GM18867 (cell line): ENCODE measurements around the gene FGD6.
"Not testable (repeated sequence)": the region's sequence is repeated elsewhere in the genome, so short reads cannot be mapped to it uniquely, and the experiment has no call there.

Experiments used
- ATAC-seq: cut with Tn5 transposase; IDR thresholded peaks from one replicate; pipeline ENCODE4 v1.9.1; 2021; ENCODE audit warnings: mild to moderate bottlenecking, moderate library complexity; ENCODE audit not compliant: unreplicated experiment

Gene FGD6

GRCh38 chr12:95235621-95236020 lies 18.4 kb upstream of the FGD6 start:
- not testable (repeated sequence) for ATAC-seq

DNA sequence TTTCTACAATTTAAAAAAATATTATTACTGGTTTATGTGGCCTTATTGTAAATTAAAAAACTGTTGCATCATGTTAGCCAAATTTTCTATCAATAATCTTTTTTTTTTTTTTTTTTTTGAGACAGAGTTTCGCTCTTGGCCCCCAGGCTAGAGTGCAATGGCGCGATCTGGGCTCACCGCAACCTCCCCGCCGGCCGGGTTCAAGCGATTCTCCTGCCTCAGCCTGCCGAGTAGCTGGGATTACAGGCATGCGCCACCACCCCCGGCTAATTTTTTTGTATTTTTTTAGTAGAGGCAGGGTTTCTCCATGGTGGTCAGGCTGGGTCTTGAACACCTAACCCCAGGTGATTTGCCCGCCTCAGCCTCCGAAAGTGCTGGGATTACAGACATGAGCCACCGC lies 16.9 kb upstream of the FGD6 start:
- ATAC-seq = not testable (repeated sequence)

DNA sequence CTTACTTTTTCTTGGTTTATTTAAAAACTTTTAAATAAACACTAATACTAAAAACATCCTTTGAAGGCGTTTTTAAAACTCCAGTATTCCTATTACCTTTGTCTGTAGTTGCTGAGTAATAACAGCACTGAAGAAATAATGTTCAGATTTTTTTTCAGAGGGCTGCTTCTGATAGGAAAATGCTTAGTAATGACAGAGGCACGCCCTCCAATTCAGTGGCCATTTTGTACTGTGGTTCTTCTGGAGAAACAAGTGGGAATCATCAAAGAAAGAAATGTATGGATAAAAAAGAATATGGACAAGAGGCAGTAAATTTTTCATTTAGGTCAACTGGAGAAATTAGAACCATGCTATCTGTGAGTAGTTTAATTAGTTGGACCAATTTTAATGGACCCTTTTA lies 13.9 kb upstream of the FGD6 start:
- no peak for ATAC-seq

DNA sequence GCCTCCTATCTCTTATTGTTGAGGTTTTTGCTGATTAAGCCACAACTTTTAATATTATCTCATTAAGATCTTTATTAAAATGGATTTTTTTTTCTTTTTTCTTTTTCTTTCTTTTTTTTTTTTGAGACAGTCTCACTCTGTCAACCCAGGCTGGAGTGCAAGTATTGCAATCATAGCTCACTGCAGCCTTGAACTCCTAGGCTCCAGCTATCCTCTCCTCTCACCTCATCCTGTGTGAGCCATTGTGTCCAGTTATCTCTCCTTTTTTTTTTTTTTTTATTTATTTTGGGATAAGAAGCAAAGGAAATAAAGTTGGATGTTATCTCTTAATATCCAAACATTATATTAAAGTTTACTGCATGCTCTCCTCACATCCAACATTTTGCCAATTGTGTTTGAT lies 13.0 kb upstream of the FGD6 start:
- no peak for ATAC-seq

- no peak for ATAC-seq
Measured at GRCh38 chr12:95229636-95230035, 12.4 kb upstream of the FGD6 start.

- ATAC-seq = no peak
Measured at GRCh38 chr12:95228617-95229016, 11.3 kb upstream of the FGD6 start.

DNA sequence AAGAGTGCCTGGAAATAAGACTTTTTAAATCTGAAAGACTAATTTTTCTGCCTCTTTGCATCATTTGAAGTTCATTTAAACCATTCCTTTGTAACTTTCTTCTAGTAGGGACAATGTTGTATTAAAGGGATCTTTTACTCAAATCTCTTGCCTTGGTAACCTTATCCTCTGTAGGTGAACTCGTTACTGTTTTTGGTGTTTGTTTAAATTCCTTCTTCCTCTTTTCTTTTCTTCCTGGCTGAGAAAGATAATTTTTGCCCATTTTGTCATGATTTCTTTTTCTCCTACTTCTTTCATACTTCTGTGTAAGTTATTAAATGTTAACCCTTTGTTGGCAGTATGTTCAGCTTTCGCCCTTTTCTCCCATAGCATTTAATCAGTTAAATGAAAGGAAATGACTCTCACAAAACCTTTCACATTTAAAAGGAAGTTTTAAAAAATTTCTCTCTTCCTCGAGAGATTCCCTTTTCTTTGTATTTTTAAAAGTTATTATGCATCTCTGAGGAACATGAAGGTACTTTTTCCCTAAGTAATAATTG lies 10.6 kb upstream of the FGD6 start:
- ATAC-seq = no peak

DNA sequence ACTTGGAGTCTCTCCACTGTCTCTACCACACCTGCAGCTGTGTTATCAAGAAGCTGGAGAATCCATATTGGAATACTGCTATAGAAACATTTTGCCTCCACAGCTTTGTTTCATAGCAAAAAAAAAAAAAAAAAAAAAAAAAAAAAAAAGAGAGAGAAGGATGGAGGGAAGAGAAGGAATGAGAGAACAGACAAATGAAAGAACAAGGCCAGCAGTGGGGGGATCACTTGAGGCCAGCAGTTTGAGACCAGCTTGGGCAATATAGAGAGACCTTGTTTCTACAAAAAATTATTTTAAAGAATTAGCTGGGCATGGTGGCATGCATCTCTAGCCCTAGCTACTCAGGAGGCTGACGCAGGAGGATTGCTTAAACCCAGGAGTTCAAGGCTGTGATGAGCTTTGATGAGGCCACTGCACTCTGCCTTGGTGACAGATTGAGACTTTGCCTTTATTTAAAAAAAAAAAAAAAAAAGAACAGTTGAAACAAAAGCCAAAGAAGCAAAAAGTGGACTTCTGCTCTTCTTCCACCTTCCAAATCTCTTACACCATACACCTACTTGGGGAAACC lies 8.5 kb upstream of the FGD6 start:
- no peak for ATAC-seq

- no peak for ATAC-seq
Measured at GRCh38 chr12:95224202-95225170, 7.2 kb upstream of the FGD6 start.

DNA sequence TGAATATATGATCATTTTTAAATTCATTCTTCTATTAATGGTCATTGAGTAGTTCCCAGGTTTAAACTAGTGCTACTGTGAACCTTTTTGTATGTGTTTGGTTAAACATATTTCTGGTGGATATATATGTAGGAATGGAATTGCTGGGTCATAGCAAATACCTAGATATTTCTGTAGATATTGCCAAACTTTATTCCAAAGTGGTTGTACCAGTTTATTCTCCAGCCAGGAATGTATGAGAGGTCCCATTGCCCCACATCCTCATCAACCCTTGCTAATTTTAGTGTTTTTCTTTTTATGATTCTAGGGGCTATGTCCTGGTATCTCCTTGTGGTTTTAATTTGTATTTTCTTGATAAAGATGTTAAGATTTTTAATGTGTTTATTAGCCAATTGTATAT lies 3.5 kb upstream of the FGD6 start:
- no peak for ATAC-seq

DNA sequence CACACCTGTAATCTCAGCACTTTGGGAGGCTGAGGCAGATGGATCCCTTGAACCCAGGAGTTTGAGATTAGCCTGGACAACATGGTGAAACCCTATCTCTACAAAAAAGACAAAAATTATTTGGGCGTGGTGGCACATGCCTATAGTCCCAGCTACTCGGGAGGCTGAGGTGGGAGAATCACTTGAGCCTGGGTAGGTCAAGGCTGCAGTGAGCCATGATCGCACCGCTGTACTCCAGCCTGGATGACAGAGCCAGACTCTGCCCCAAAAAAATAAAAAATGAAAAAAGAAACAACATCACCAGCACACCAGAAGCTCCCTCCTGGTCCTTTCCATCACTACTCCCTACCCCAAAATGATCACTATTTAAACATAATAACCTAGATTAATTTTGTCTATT lies 2.9 kb upstream of the FGD6 start:
- no peak for ATAC-seq

DNA sequence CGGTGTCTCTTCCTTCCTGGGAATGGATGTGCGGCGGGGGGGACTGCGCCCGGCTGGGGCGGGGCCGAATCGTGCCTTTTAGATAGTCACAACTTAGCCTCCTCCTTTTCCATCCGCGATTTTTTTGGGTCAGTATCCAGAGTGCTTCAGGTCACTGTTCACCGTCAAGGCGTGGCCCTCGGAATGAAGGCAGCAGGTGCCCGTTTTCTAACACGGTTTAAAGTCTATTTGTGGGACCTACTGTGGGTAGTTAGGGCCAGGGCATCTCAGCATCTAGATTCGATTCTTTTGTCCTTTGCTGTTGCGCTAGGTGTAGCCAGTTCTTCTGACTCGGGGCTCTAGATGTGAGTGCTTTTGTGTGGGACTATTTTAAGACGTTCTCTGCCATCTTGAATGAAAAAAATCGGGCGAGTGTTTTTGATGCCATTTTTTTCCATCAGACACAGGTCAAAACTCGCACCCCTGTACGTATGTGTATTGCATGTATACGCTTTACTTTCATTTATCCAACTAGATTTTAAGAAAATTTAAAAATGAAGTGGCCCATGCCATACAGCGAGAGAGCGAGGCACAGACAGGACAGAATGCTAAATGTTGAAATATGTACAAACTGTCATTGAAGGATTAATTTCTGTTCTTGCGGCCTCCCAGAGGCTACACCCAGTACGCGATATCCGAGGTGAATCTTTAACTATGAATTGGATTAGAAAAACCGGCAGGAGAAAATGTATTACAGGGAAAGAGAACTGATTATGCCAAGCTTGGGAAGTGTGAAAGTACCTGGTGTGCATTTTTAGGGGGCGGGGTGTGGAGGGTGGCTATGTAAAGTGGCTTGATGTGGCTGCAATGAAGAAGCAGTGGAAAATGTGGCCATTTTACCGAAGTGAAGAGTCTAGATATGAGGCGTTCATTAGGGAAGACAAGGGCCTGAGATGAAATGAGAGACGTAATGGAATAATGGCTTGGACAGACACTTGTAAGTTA lies 1.2 kb upstream of the FGD6 start:
- ATAC-seq = peak; percentile 11

- peak; percentile 29 for ATAC-seq
Measured at GRCh38 chr12:95216711-95217376, 423 bp downstream of the FGD6 start.

DNA sequence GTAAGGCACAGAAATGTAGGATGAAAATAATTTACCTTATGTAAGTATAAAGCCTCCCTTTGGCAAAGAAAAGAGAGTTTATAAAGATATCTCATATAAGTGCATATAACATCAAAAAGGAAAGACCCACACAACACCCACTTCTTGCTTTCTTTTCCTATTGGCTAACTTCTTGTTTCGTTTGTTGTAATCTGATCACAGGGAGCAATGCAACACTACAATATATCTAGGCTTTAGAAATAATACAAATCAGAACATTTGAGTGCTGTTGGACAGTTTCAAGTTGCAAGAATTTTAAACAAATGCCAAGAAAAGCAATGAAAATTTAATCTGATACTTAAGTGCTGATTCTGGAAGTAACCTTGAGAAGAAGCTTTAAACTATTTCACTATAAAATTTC lies 1.3 kb downstream of the FGD6 start:
- ATAC-seq = no peak

DNA sequence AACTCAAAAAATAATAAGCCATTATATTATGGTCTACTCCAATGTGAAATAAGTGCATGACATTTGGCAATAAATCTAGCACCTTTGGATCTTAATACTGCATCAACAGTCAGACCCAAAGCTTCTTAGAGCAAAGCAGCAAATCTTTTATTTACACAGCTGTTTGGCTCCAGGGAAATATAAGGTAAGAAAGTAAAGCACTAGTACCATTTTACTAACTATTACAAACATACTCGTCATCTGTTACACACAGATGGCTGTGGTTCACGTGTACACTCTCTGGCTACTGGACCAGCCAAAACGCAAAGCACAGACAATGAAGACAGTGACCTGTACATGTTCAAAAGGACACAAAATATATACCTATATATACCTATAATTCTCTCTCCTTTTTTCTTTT lies 2.8 kb downstream of the FGD6 start:
- no peak for ATAC-seq

- no peak for ATAC-seq
Measured at GRCh38 chr12:95213928-95214327, 3.3 kb downstream of the FGD6 start.

DNA sequence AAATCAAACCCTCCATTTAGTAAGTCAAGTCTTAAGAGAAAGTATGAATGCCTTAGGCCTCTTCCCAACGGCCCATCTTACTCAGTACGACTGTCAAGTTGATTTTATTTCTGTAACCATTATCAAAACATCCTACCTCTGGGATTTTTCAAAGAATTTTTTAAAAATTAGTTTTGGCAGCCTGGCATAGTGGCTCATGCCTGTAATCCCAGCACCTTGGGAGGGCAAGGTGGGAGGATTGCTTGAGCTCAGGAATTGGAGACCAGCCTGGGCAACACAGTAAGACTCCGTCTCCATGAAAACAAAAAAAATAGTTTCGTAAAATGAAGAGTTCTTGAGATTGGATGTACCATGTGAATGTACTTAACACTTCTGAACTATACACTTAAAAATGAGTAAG lies 4.1 kb downstream of the FGD6 start:
- ATAC-seq = no peak

GRCh38 chr12:95212586-95212985 lies 4.7 kb downstream of the FGD6 start:
- no peak for ATAC-seq

DNA sequence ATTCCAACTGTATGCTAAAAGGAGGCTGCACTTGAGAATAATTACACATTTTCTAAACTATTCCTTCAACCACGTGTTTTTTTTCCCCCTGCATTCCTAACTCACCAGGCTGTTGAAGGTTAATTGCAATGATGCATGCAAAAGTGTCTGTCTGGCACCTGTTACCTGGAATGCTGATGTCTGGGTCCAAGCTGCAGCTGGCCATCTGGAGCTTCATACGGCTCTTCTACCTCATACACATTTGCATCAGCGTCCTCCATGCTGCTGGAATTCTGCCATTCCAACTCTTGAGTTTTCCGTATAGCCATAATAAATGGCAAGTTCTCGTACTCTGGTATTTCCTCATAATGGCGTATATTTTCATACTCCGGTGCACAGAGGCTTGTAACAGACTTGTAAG lies 8.6 kb downstream of the FGD6 start:
- ATAC-seq = no peak

GRCh38 chr12:95207407-95207806 lies 9.9 kb downstream of the FGD6 start:
- ATAC-seq = no peak
